GM23338 (cell line): Measurements from ENCODE around the gene CXCL8.

Experiments
- CREB1 ChIP-seq: fragments of 250-450 bp; sonication (Bioruptor Pico); IDR thresholded peaks from 2 replicates; pipeline ENCODE4 v1.5.0; 2020; ENCODE audit warnings: low read depth, mild to moderate bottlenecking, moderate library complexity
- EZH2 ChIP-seq: fragments of 200-600 bp; sonication (generic); IDR thresholded peaks from one replicate; pipeline ENCODE4 v1.8.0; 2017; ENCODE audit warnings: antibody characterized with exemption, mild to moderate bottlenecking, low read depth; ENCODE audit not compliant: unreplicated experiment
- EZH2phosphoT487 ChIP-seq: fragments of 200-600 bp; sonication (generic); IDR thresholded peaks from one replicate; pipeline ENCODE4 v1.8.1; 2018; ENCODE audit warnings: antibody characterized with exemption; ENCODE audit not compliant: unreplicated experiment
- POLR2AphosphoS5 ChIP-seq: IDR thresholded peaks from 2 replicates; pipeline ENCODE4 v1.6.1; 2016; ENCODE audit warnings: antibody characterized with exemption, low read depth
- STAT1 ChIP-seq: IDR thresholded peaks from one replicate; pipeline ENCODE4 v1.6.1; 2016; ENCODE audit warnings: antibody characterized with exemption; ENCODE audit not compliant: unreplicated experiment
- ZNF462 ChIP-seq: fragments of 250-450 bp; sonication (Bioruptor Pico); IDR thresholded peaks from 2 replicates; pipeline ENCODE4 v1.5.0; 2020; ENCODE audit warnings: mild to moderate bottlenecking, moderate library complexity
- TF ChIP-seq, protein P1 (sequence below), 2 experiments: fragments of 200-600 bp in 1 of 2; sonication (generic) in 1 of 2; conservative IDR thresholded peaks; 2 replicates each; pipeline versions ENCODE4 v1.5.1 to v1.6.1; 2016 to 2017; ENCODE audit warnings: antibody characterized with exemption in 2 of 2, low read depth in 2 of 2, mild to moderate bottlenecking in 2 of 2, moderate library complexity in 1 of 2

- TF ChIP-seq EZH2: no peak
- TF ChIP-seq, protein P1, sequence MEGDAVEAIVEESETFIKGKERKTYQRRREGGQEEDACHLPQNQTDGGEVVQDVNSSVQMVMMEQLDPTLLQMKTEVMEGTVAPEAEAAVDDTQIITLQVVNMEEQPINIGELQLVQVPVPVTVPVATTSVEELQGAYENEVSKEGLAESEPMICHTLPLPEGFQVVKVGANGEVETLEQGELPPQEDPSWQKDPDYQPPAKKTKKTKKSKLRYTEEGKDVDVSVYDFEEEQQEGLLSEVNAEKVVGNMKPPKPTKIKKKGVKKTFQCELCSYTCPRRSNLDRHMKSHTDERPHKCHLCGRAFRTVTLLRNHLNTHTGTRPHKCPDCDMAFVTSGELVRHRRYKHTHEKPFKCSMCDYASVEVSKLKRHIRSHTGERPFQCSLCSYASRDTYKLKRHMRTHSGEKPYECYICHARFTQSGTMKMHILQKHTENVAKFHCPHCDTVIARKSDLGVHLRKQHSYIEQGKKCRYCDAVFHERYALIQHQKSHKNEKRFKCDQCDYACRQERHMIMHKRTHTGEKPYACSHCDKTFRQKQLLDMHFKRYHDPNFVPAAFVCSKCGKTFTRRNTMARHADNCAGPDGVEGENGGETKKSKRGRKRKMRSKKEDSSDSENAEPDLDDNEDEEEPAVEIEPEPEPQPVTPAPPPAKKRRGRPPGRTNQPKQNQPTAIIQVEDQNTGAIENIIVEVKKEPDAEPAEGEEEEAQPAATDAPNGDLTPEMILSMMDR (conservative IDR thresholded peaks at IDR 0.05; ENCODE audit: low read depth in 2 of 2): no peak
- TF ChIP-seq POLR2AphosphoS5: no peak
- TF ChIP-seq EZH2phosphoT487: no peak
- TF ChIP-seq ZNF462 (CRISPR knock-in tag): no peak
- TF ChIP-seq CREB1 (CRISPR knock-in tag): no peak
- no peak for TF ChIP-seq STAT1
Observed at GRCh38 chr4:73753215-73753614, 12.8 kb downstream of the CXCL8 start.
